Right lobe of liver (tissue), 6 donors: ENCODE measurements around the gene SH3GL2. TPM values are rescaled to one million over a fixed set of nuclear protein-coding genes. Genes with fewer than 3 reads are reported as not detected.

ENCODE experiments used
- ATAC-seq, 4 donors: fragments of 200-7000 bp; cut with Tn5 transposase; one replicate each; pipeline ENCODE4 v1.9.1; 2020; ENCODE audit warnings: mild to moderate bottlenecking in 4 of 4, moderate library complexity in 4 of 4
- DNase-seq, 3 donors: peaks; one replicate each; pipeline ENCODE4 v3.0.0-alpha.2; 2020
- H3K27ac ChIP-seq, 3 donors: fragments of 200-600 bp; one replicate each; pipeline ENCODE4 v1.8.0; 2022
- H3K27me3 ChIP-seq, 2 donors: fragments of 200-600 bp; one replicate each; pipeline ENCODE4 v1.8.0; 2022
- H3K36me3 ChIP-seq, 4 donors: fragments of 200-600 bp; sonication (generic) in 1 of 4; one replicate each; pipeline versions ENCODE4 v1.5.1 to v1.8.0; 2017 to 2022; ENCODE audit warnings: control low read depth in 1 of 4
- H3K4me1 ChIP-seq, 4 donors: fragments of 200-600 bp; sonication (generic) in 1 of 4; one replicate each; pipeline versions ENCODE4 v1.5.1 to v1.8.0; 2017 to 2022; ENCODE audit warnings: control low read depth in 1 of 4
- H3K4me3 ChIP-seq, 3 donors: fragments of 200-600 bp; one replicate each; pipeline ENCODE4 v1.8.0; 2022
- H3K9me3 ChIP-seq, 4 donors: fragments of 200-600 bp; sonication (generic) in 1 of 4; one replicate each; pipeline versions ENCODE4 v1.5.1 to v1.8.0; 2017 to 2022; ENCODE audit warnings: control low read depth in 1 of 4
- CTCF ChIP-seq, 4 donors: fragments of 200-600 bp in 3 of 4; fragments of 450-650 bp in 1 of 4; IDR thresholded peaks; one replicate each; pipeline versions ENCODE4 v1.5.1 to v1.8.0; 2016 to 2022; ENCODE audit warnings: antibody characterized with exemption in 4 of 4, mild to moderate bottlenecking in 2 of 4
- POLR2A ChIP-seq: fragments of 450-650 bp; IDR thresholded peaks from one replicate; pipeline ENCODE4 v1.6.1; 2017; ENCODE audit warnings: antibody characterized with exemption, mild to moderate bottlenecking
- WGBS: methylation state at CpG from one replicate; pipeline ENCODE4 v1.1.6; 2018; ENCODE audit warnings: low coverage, low lambda C conversion rate; ENCODE audit not compliant: insufficient coverage; ENCODE audit errors: missing lambda C conversion rate; 5-methylcytosine and 5-hydroxymethylcytosine counted together
- intact Hi-C, 2 donors: fragments of 100-400 bp; cut with DNase I; formaldehyde crosslinking; loops; one replicate each; pipeline versions ENCODE4 v1.11.2 to v1.14.1; 2022
- total RNA-seq, 6 experiments: library from RNA; depleted of rRNA in 2 of 6; stranded (reverse); fragments of >200 nt in 2 of 6; fragmentation: NEBNext Ultra II Directional in 3 of 6; extraction: Animal tissue kit (Norgen Biotek cat#: 25700) in 3 of 6; gene quantifications; one replicate each; pipeline versions ENCODE4 v1.1.0 to v1.2.4, GENCODE V29; 2016 to 2023
- donor health status: DM: no; HTN: yes; CAD: no.
- donor health status: DM: no; HTN: no; CAD: no.
- donor health status: DM: no; HTN: no; CAD: no.
- donor health status: DM: no; HTN: yes; CAD: no.
- donor health status: DM: no; HTN: yes; CAD: no.

The SH3GL2 gene
- total RNA-seq, 6 experiments from 2014 or later, result 0.07 to 0.09 TPM; not detected in 4

- H3K36me3 ChIP-seq, result no peaks in the 10 kb centered on the region
- intact Hi-C loops, result loop anchor here in 1 of 2 donors (10.0 kb wide), 1 partner anchor 269 kb away; no protein-coding TSS in a partner anchor
- 73% methylated on average over 7 of the region's 7 CpGs for WGBS
Observed at GRCh38 chr9:17536027-17536426, 42.8 kb upstream of the SH3GL2 start.

GRCh38 chr9:17551023-17551422, 27.8 kb upstream of the SH3GL2 start:
- Histone ChIP-seq H3K27me3 (no peaks in the 10 kb centered on the region), H3K27ac (no peak overlapping the region), H3K36me3 (no peaks in the 10 kb centered on the region), H3K4me1 (no peaks in the 10 kb centered on the region), H3K9me3 (no peaks in the 10 kb centered on the region), H3K4me3 (no peak overlapping the region)
- DNase-seq (no peak), ATAC-seq (no peak)
- intact Hi-C loops, result no loop called here
- 49% methylated on average over 2 of the region's 2 CpGs for WGBS
- TF ChIP-seq CTCF (IDR thresholded peaks at IDR 0.05) (no peak), POLR2A (no peak)

More at GRCh38 chr9:17536027-17536426, 42.8 kb upstream of the SH3GL2 start:
- TF ChIP-seq POLR2A (no peak), CTCF (IDR thresholded peaks at IDR 0.05) (no peak)
- Histone ChIP-seq H3K9me3 (no peaks in the 10 kb centered on the region), H3K4me3 (no peak overlapping the region), H3K4me1 (no peaks in the 10 kb centered on the region), H3K27ac (no peak overlapping the region), H3K27me3 (no peaks in the 10 kb centered on the region)
- ATAC-seq, result no peak
- DNase-seq, result no peak

GRCh38 chr9:17555362-17556054, 23.4 kb upstream of the SH3GL2 start:
- Histone ChIP-seq H3K27me3 (no peaks in the 10 kb centered on the region), H3K9me3 (no peaks in the 10 kb centered on the region), H3K36me3 (no peaks in the 10 kb centered on the region), H3K27ac (no peak overlapping the region), H3K4me1 (no peaks in the 10 kb centered on the region), H3K4me3 (no peak overlapping the region)
- WGBS, result 50% methylated on average over 4 of the region's 4 CpGs
- ATAC-seq, result no peak
- DNase-seq, result no peak
- intact Hi-C loops, result no loop called here
- TF ChIP-seq CTCF (IDR thresholded peaks at IDR 0.05) (no peak), POLR2A (no peak)

GRCh38 chr9:17556255-17556654, 22.6 kb upstream of the SH3GL2 start:
- H3K4me1 ChIP-seq, result no peaks in the 10 kb centered on the region
- H3K36me3 ChIP-seq, result no peaks in the 10 kb centered on the region
- DNase-seq, result no peak
- no peaks in the 10 kb centered on the region for H3K9me3 ChIP-seq
- 78% methylated on average over 7 of the region's 8 CpGs for WGBS
- ATAC-seq, result no peak
- intact Hi-C loops, result no loop called here
- TF ChIP-seq POLR2A, result no peak
- no peak for TF ChIP-seq CTCF (IDR thresholded peaks at IDR 0.05)
- no peaks in the 10 kb centered on the region for H3K27me3 ChIP-seq
- no peak overlapping the region for H3K27ac ChIP-seq
- H3K4me3 ChIP-seq, result no peak overlapping the region
